HG02588 (cell line): ENCODE results near the gene TOLLIP.

ENCODE experiments used
- ATAC-seq: cut with Tn5 transposase; IDR thresholded peaks from one replicate; pipeline ENCODE4 v1.9.1; 2021; ENCODE audit warnings: mild to moderate bottlenecking, moderate library complexity; ENCODE audit not compliant: unreplicated experiment

The TOLLIP gene

DNA sequence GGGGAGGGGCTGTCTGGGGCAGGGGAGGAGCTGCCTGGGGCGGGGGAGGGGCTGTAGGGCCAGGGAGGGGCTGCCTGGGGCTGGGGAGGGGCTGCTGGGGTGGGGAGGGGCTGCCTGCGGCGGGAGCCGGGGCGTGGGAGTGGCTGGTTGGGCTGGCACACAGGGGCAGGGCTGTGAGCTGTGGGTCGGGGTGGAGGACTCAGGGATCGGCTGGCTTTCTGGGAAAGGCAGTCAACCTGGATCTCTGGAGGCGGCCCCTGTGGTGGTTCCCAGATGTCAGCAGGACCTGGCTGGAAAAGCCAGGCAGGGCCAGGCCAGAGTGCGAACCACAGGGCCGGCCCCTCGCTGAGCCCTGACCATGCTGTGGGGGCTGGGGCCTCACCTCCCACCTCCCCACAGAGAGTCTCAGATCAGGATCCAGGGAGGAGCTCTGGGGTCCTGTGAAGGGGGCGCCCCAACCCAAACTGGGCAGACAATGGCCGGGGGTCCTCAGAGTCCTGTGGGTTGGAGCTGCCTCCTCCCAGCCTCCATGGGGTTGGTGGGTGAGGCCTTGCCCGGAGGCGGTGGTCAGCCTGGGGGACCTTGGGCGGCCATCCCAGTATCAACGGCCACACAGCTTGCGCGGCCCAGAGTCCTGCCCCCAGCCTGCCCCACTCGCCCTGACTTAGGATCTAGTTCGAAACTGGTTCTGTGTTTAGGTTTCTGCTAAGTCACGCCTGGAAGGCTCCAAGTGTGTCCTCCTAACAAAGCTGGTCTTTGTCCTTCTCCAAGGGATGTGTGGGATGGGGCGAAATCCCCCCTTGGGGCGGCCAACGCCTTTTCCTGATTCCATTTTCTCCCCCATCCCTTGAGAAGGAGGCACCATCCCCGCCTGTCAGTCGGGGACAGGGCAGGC, 84.7 kb downstream of the TOLLIP start:
- ATAC-seq, result no peak
